HUDEP-2 (cell line): Measurements from ENCODE around the gene HBG2.
"Not testable (repeated sequence)": the region's sequence is repeated elsewhere in the genome, so short reads cannot be mapped to it uniquely, and the experiment has no call there.

Experiments used
- DNase-seq, 76 experiments: peaks; one replicate each; lab custom pipeline; 2025; ENCODE audit not compliant: unreplicated experiment in 76 of 76; lab: John Stamatoyannopoulos, UW

Gene HBG2

DNA sequence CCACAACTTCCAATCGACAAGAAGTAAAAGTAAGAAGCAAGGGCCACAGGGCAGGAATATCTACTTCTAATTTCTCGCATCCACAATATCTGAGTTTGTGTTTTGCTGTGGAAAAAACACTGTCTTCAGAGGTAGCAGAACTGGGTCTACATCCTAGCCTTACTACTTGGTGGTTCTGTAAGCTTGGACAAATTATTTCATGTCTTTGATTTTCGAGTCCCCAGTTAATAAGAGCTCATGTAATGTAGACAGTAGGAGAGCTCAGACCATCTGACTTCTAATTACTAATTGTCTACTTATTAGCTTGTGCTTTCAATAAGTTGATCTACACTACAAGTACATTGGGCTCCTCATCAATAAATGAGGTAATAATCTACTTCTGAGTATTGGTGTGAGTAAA, 28.5 kb upstream of the HBG2 start:
- DNase-seq: no peak

DNA sequence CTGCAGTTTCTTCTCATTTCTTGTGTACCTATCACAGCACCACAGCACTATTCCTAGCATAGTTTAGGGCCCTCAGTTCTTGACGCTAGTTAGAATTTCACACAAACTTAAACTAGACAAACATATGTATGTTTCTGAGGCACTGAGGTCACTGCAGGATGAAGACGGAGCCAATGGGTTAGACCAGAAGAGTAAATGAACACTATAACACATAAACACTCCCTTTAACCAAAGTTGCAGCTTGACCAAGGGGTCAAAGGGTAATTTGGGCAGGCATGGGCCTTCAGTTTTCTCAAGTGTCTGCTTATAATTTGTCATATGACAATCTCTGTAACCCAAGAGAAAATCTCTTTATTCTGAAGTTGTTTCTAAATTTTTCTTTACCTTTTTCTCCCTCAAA, 28.0 kb upstream of the HBG2 start:
- no peak for DNase-seq

GRCh38 chr11:5281596-5281995, 27.0 kb upstream of the HBG2 start:
- no peak for DNase-seq

GRCh38 chr11:5280582-5281102, 26.1 kb upstream of the HBG2 start:
- DNase-seq: peak in 70 of 76 experiments; percentile 65 to 99 (median 92)

GRCh38 chr11:5279471-5280090, 25.0 kb upstream of the HBG2 start:
- DNase-seq: no peak

GRCh38 chr11:5277807-5278382, 23.3 kb upstream of the HBG2 start:
- DNase-seq: no peak

DNA sequence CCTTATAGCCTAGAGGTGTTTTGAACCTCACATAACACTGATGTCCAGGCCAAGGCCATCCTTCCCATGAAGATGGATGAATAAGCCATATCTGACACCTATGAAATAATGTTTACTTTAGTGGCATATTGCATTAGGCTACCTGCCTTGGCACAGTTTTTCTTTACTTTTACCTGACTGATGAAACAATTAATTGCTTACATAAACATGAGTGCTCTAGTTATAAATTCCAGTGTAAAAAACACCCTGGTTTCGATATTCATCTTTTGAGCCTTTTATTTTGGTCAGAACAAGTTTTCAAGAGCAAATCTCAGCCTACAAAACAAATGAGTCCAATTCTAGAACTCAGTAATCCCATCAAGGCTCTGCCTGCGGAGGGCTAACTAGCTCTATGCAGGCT, 22.1 kb upstream of the HBG2 start:
- DNase-seq: no peak

- DNase-seq: peak in 68 of 76 experiments; percentile 33 to 96 (median 80)
Observed at GRCh38 chr11:5275369-5276110, 21.0 kb upstream of the HBG2 start.

DNA sequence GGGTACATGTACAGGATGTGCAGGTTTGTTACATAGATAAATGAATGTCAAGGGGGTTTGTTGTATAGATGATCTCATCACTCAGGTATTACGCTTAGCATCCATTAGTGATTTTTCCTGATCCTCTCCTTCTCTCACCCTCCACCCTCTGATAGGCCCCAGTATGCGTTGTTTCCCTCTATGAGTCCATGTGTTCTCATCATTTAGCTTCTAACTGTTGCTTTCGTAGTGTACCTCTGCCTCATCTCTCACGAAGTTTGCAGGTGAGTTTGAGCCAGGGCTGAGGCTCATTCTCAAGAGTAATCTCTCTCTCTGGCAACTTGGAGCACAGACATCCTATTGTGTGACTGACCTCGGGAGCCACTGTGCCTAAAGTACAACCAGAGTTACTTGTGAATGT, 19.8 kb upstream of the HBG2 start:
- no peak for DNase-seq

GRCh38 chr11:5272395-5273017, 17.9 kb upstream of the HBG2 start:
- DNase-seq: no peak

DNA sequence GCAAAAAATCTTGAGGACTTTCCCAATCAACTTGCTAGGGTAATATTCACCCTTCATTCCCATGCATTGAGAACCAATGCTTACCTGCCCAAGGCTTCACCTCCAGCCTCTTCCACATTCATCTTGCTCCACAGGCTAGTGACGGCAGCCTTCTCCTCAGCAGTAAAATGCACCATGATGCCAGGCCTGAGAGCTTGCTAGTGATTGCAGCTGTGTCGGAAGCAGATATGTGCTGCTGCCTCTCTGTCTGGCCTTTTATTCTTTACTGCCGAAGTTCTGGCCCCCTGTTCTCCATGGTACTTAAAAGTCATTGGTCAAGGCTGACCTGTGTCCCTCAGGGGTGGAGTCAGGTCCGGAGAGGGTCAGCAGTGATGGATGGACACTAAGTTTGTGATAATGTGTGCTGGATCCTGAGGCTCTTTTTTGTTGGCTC, 15.2 kb upstream of the HBG2 start, which contains the start of gene HBE1:
HBE1 (minus strand) TSS at position 231 of the 433 bp plus-strand sequence; CDS start at position 176, 55 bp downstream.
- DNase-seq: no peak

GRCh38 chr11:5267033-5267563, 12.5 kb upstream of the HBG2 start:
- no peak for DNase-seq

DNA sequence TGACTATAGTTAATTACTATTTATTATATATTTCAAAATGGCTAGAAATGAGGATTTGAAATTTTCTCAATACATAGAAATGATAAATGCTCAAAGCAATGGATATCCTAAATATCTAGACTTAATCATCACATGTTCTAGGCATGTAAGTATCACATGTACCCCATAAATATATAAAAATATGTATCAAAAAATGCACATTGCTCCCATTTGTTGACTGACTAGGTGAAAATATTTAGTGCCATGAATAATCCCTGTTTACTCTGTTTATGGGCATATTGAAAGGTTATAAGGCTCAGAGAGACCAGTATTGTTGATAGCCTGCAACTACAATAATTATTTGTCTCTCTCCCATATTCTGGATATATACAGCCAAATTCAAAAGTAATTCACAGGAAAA, 12.0 kb upstream of the HBG2 start:
- no peak for DNase-seq

- DNase-seq: no peak
Observed at GRCh38 chr11:5265832-5266231, 11.3 kb upstream of the HBG2 start.

- no peak for DNase-seq
Observed at GRCh38 chr11:5258543-5259262, 4.1 kb upstream of the HBG2 start.

GRCh38 chr11:5257296-5257695, 2.7 kb upstream of the HBG2 start:
- no peak for DNase-seq

GRCh38 chr11:5254023-5254422, 558 bp downstream of the HBG2 start:
- not testable (repeated sequence) for DNase-seq

DNA sequence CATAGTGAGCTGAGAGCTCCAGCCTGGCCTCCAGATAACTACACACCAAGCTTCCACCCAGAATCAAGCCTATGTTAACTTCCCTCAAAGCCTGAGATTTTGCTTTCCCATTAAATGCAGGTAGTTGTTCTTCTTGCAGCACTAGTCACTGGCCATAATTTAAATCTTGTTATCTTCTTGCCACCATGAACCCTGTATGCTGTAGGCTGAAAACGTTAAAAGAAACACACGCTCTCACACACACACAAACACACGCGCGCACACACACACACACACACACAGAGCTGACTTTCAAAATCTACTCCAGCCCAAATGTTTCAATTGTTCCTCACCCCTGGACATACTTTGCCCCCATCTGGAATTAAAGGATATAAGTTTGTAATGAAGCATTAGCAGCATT, 1.1 kb downstream of the HBG2 start:
- not testable (repeated sequence) for DNase-seq

GRCh38 chr11:5252919-5253265, 1.7 kb downstream of the HBG2 start:
- DNase-seq: no peak

GRCh38 chr11:5252192-5252918, 2.2 kb downstream of the HBG2 start:
- DNase-seq: peak in 1 of 76 experiments; percentile 66
